ENCODE measurements around the gene METTL24. TPM values are rescaled to one million over a fixed set of nuclear protein-coding genes. Genes with fewer than 3 reads are reported as not detected.
"Not testable (repeated sequence)": the region's sequence is repeated elsewhere in the genome, so short reads cannot be mapped to it uniquely, and the experiment has no call there.

METTL24 gene
- total RNA-seq, 1 donor from 2014 or later, result 2.0 TPM

- DNase-seq (ENCODE audit: low spot score in 2 of 2), result no peak
- no peak for FAIRE-seq
These were observed 5.6 kb upstream of the METTL24 start for GRCh38 chr6:110363748-110364147.

GRCh38 chr6:110360676-110361075, 2.5 kb upstream of the METTL24 start:
- FAIRE-seq (no peak), DNase-seq (ENCODE audit: low spot score in 2 of 2) (no peak)

- no peak for FAIRE-seq
- DNase-seq (ENCODE audit: low spot score in 2 of 2), result no peak
These were observed 1.4 kb upstream of the METTL24 start for GRCh38 chr6:110359556-110359955.

- no peak for FAIRE-seq
These were observed 508 bp upstream of the METTL24 start for GRCh38 chr6:110358553-110359160.

GRCh38 chr6:110357298-110357663, 868 bp downstream of the METTL24 start:
- DNase-seq (ENCODE audit: low spot score in 2 of 2), result no peak
- FAIRE-seq, result no peak

More at GRCh38 chr6:110358553-110359160, 508 bp upstream of the METTL24 start:
- peak in 1 of 2 donors; percentile 30 for DNase-seq (ENCODE audit: low spot score in 2 of 2)

- no peak for DNase-seq (ENCODE audit: low spot score in 2 of 2)
- no peak for FAIRE-seq
These were observed 1.4 kb downstream of the METTL24 start for GRCh38 chr6:110356778-110357177.

GRCh38 chr6:110355727-110356126, 2.4 kb downstream of the METTL24 start:
- FAIRE-seq (no peak), DNase-seq (ENCODE audit: low spot score in 2 of 2) (no peak)

- FAIRE-seq (no peak), DNase-seq (ENCODE audit: low spot score in 2 of 2) (no peak)
These were observed 3.1 kb downstream of the METTL24 start for GRCh38 chr6:110355022-110355421.

- FAIRE-seq (no peak), DNase-seq (ENCODE audit: low spot score in 2 of 2) (no peak)
These were observed 4.0 kb downstream of the METTL24 start for GRCh38 chr6:110354153-110354552.

GRCh38 chr6:110353457-110354001, 4.6 kb downstream of the METTL24 start:
- no peak for FAIRE-seq
- no peak for DNase-seq (ENCODE audit: low spot score in 2 of 2)

- FAIRE-seq, result no peak
These were observed 5.4 kb downstream of the METTL24 start for GRCh38 chr6:110352563-110353262.

GRCh38 chr6:110351986-110352385, 6.2 kb downstream of the METTL24 start:
- DNase-seq (ENCODE audit: low spot score in 2 of 2) (no peak), FAIRE-seq (no peak)

More at GRCh38 chr6:110352563-110353262, 5.4 kb downstream of the METTL24 start:
- no peak for DNase-seq (ENCODE audit: low spot score in 2 of 2)

- DNase-seq (ENCODE audit: low spot score in 2 of 2), result no peak
These were observed 6.6 kb downstream of the METTL24 start for GRCh38 chr6:110351546-110351945.

GRCh38 chr6:110350593-110350992, 7.6 kb downstream of the METTL24 start:
- not testable (repeated sequence) for FAIRE-seq

More at GRCh38 chr6:110351546-110351945, 6.6 kb downstream of the METTL24 start:
- FAIRE-seq, result no peak

GRCh38 chr6:110348961-110349690, 9.0 kb downstream of the METTL24 start:
- DNase-seq (ENCODE audit: low spot score in 2 of 2) (no peak), FAIRE-seq (no peak)

More at GRCh38 chr6:110350593-110350992, 7.6 kb downstream of the METTL24 start:
- DNase-seq (ENCODE audit: low spot score in 2 of 2), result not testable (repeated sequence)

GRCh38 chr6:110345025-110345424, 13.1 kb downstream of the METTL24 start:
- DNase-seq (ENCODE audit: low spot score in 2 of 2) (no peak), FAIRE-seq (no peak)

GRCh38 chr6:110342759-110343158, 15.4 kb downstream of the METTL24 start:
- FAIRE-seq, result no peak

GRCh38 chr6:110341663-110342596, 16.2 kb downstream of the METTL24 start:
- DNase-seq (ENCODE audit: low spot score in 2 of 2), result no peak
- no peak for FAIRE-seq

More at GRCh38 chr6:110342759-110343158, 15.4 kb downstream of the METTL24 start:
- no peak for DNase-seq (ENCODE audit: low spot score in 2 of 2)

GRCh38 chr6:110341067-110341466, 17.1 kb downstream of the METTL24 start:
- DNase-seq (ENCODE audit: low spot score in 2 of 2) (no peak), FAIRE-seq (no peak)

All from frontal cortex (tissue), 4 donors.